Measurements from ENCODE around the gene ADH5.
"Not testable (repeated sequence)": the region's sequence is repeated elsewhere in the genome, so short reads cannot be mapped to it uniquely, and the experiment has no call there.

ADH5 gene

DNA sequence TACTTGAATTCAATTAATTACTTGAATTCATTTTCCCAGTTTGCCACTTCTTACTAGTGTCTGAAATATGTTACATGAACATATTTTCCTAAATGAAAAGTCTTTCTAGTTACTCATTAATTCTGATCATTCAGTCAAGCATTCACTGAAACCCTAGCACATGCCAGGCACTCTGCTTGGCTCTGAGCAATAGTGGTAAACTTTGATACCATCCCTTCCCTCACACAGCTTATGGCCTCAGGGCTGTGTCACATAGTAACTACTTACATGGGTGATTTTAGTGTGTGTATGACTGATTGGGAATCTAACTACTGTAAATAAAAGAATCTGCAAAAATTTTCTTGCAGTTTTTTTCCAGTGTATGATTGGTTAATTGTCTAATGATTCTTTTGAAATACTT, 60.4 kb downstream of the ADH5 start:
- DNase-seq: no peak

DNA sequence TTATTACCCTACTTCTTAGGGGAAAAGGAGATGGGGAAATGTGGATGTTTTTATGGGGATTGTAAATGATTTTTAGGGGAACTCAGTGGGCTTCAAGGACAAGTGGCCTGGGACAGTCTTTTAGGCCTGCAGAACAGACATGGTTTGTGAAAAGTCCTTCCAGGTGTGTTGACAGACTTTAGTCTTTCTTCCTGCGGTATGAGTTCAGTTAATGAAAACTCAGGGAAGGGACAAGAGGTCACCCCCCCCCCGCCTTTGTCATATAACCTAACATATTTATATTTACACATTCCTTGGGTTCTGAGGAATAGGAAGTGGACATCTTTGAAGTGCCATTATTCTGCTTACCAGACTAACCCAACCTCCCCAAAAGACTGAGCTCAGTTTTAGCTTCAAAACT, 61.3 kb downstream of the ADH5 start:
- no peak for DNase-seq

DNA sequence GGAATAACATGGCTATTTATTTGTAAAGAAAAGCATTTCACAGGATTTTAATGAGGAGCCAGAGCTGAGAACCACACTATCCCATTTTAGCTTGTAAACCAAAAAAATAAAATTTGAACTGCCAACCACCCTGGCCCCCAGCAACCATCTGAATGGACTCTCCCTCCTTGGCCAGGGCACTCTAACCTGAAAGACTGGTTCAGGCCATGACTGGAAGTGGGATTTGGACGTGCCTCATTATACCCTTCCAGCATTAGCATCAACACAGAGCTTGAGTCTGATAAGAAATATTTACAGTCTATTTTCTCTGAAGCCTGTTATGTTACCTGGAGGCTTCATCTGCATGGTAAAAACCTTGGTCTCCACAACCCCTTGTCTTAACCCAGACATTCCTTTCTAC, 63.1 kb downstream of the ADH5 start:
- no peak for DNase-seq

DNA sequence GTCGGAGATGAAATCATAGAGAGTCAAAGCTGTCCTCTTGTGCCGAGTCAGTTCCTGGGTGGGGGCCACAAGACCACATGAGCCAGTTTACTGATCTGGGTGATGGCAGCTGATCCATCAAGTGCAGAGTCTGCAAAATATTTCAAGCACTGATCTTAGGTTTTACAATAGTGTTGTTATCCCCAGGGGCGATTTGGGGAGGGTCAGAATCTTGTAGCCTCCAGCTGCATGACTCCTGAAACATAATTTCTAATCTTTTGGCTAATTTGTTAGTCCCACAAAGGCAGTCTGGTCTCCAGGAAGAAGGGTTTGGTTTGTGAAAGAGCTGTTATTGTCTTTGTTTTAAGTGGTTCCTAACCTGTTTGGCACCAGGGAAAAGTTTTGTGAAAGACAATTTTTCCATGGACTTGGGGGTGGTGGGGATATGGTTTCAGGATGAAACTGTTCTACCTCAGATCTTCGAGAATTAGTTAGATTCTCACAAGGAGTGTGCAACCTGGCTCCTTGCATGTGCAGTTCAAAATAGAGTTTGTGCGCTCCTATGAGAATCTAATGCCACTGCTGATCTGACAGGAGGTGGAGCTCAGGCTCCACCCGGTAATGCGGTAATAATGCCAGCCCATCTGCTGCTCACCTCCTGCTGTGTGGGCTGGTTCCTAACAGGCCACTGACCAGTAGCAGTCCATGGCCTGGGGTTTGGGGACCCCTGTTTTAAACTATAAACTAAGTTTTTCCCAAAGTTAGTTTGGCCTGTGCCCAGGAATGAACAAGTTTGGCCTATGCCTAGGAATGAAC, 63.9 kb downstream of the ADH5 start:
- no peak for DNase-seq

DNA sequence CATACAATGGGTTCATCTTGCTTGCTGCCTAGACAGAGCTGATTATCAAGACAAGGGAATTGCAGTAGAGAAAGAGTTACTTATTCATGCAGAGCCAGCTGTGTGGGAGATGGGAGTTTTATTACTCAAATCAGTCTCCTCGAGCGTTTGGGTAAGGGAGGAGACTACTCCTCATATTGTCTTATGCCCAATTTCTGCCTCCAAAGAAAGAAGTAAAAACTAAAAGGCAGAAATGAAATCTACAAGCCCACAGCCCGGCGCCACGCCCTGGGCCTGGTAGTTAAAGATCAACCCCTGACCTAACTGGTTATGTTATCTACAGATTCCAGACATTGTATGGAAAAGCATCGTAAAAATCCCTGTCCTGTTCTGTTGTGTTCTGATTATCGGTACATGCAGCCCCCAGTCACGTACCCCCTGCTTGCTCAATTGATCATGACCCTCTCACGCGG, 64.8 kb downstream of the ADH5 start:
- not testable (repeated sequence) for DNase-seq

DNA sequence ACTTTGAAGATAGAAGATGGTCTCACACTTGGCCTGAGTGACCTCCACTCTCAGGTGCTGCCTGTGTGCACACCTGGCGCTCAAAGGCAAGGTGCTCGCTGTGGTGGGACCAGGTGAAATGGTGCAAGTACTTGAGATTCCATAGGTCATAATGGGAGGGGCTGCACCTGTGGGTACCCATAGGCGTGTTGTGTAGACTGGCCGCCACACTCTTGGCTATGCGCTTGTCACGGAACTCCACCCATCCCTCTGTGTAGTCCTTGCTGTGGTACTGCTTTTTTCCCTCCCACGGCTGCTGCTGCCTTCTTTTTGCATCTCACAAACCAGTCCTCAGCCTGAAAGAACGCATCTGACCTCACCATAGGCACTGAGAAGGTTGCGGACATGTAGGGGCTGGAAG, 66.0 kb downstream of the ADH5 start:
- DNase-seq: no peak

DNA sequence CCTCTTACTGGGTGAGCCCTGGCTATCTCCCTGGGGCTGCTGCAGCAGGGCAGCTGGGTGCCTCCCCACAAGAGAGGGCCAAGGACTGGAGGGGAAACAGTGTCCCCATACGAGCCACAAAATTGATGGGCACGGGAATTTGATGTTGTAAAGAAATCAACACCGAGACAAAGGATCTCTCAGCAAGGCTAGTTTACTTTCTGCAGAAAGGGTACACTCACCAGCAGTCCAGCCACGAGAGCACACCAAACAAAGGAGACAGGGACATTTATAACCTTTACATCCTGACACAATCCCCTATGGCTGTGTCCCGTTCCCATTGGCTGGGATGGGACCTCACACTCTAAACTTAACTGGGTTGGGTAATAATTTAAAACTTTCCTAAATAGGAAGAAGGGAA, 67.2 kb downstream of the ADH5 start:
- no peak for DNase-seq
